ENCODE data around the gene LTBP1. TPM values are rescaled to one million over a fixed set of nuclear protein-coding genes. Genes with fewer than 3 reads are reported as not detected.

Gene LTBP1
- polyA plus RNA-seq, 1 donor (not counting 4 experiments of a cell fraction or from before 2014, with no cell fraction given): 9.2 TPM

DNA sequence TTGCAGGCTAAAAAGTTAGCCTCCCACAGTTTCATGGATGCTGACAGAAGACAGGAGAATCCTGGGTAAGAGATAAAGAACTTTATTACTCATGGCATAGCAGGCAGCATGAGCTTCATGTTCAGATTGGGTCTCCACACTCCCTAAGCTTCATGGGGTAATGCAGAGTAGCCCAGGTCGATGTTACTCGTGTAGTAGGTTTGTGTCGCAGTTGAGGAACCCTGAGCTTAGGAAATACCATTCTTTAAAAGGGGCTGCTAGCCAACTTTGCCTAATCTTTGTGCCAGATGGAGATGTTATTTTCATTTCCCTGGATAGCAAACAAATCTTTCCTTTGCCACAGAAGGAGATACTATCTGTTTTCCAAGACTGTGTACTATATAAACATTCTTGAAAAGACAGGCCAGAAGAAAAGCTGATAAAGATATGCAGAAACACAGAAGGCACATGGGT lies 117.6 kb downstream of the LTBP1 start:
- Histone ChIP-seq H3K4me2 (ENCODE audit: control insufficient read depth, extremely low read depth, insufficient read depth, low read depth, low read length) (no peak overlapping the region), H2AFZ (ENCODE audit: control insufficient read depth, low read length) (peak overlapping the region; percentile 41), H3K4me3 (ENCODE audit: control insufficient read depth in 2 of 3, extremely low read depth in 1 of 3, insufficient read depth in 2 of 3, low read depth in 1 of 3, low read length in 3 of 3) (no peak overlapping the region), H3K36me3 (ENCODE audit: control insufficient read depth in 2 of 2, extremely low read depth in 1 of 2, insufficient read depth in 2 of 2, low read length in 2 of 2) (no peaks in the 10 kb centered on the region), H3K9ac (ENCODE audit: control insufficient read depth, extremely low read depth, insufficient read depth, low read length) (no peak overlapping the region), H3K79me2 (ENCODE audit: control insufficient read depth, insufficient read depth, low read length) (no peaks in the 10 kb centered on the region), H3K27ac (ENCODE audit: control insufficient read depth, insufficient read depth, low read length) (no peak overlapping the region), H3K9me1 (ENCODE audit: control insufficient read depth, extremely low read depth, insufficient read depth, low read length) (no peaks in the 10 kb centered on the region), H4K20me1 (ENCODE audit: control insufficient read depth, extremely low read depth, insufficient read depth, low read length) (no peaks in the 10 kb centered on the region), H3K4me1 (ENCODE audit: control insufficient read depth, extremely low read depth, insufficient read depth, low read length) (peaks cover 18% of the 10 kb centered on the region), H3K27me3 (ENCODE audit: control insufficient read depth, extremely low read depth, insufficient read depth, low read length) (no peaks in the 10 kb centered on the region), H3K9me3 (ENCODE audit: control insufficient read depth, low read depth, low read length) (no peaks in the 10 kb centered on the region)
- FAIRE-seq: peak; percentile 5
- DNase-seq (ENCODE audit: low read depth, low spot score): no peak
- dilution Hi-C loops (cut with MboI; ENCODE audit: extremely low pct_ligation_motif_present, low sequenced_read_pairs): no loop called here
- TF ChIP-seq, protein P1, sequence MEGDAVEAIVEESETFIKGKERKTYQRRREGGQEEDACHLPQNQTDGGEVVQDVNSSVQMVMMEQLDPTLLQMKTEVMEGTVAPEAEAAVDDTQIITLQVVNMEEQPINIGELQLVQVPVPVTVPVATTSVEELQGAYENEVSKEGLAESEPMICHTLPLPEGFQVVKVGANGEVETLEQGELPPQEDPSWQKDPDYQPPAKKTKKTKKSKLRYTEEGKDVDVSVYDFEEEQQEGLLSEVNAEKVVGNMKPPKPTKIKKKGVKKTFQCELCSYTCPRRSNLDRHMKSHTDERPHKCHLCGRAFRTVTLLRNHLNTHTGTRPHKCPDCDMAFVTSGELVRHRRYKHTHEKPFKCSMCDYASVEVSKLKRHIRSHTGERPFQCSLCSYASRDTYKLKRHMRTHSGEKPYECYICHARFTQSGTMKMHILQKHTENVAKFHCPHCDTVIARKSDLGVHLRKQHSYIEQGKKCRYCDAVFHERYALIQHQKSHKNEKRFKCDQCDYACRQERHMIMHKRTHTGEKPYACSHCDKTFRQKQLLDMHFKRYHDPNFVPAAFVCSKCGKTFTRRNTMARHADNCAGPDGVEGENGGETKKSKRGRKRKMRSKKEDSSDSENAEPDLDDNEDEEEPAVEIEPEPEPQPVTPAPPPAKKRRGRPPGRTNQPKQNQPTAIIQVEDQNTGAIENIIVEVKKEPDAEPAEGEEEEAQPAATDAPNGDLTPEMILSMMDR (optimal IDR thresholded peaks at IDR 0.05 in 1 of 3, IDR thresholded peaks at IDR 0.05 in 1 of 3, conservative IDR thresholded peaks at IDR 0.05 in 1 of 3; ENCODE audit: extremely low read depth in 1 of 3, insufficient read depth in 2 of 3, low read length in 3 of 3): no peak
- TF ChIP-seq EZH2 (IDR thresholded peaks at IDR 0.05; ENCODE audit: low read length): no peak

DNA sequence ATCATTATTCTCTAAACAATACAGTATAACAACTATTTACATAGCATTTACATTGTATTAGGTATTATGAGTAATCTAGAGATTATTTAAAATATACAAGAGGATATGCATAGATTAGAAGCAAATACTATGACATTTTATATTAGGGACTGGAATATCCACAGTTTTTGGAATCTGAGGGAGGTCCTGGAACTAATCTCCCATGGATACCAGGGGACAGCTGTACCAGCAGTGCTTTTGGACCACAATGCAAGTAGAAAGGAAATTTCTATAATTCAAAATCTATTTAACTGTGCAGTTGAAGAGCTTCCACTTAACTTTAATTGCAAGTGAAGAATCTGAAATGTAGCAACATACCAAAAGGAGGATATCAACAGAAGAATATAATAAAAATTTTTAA lies 120.8 kb downstream of the LTBP1 start:
- Histone ChIP-seq H3K27ac (ENCODE audit: control insufficient read depth, insufficient read depth, low read length) (no peak overlapping the region), H3K4me3 (ENCODE audit: control insufficient read depth in 2 of 3, extremely low read depth in 1 of 3, insufficient read depth in 2 of 3, low read depth in 1 of 3, low read length in 3 of 3) (no peak overlapping the region), H4K20me1 (ENCODE audit: control insufficient read depth, extremely low read depth, insufficient read depth, low read length) (no peaks in the 10 kb centered on the region), H3K9me1 (ENCODE audit: control insufficient read depth, extremely low read depth, insufficient read depth, low read length) (no peaks in the 10 kb centered on the region), H2AFZ (ENCODE audit: control insufficient read depth, low read length) (no peak overlapping the region), H3K4me1 (ENCODE audit: control insufficient read depth, extremely low read depth, insufficient read depth, low read length) (peaks cover 40% of the 10 kb centered on the region), H3K4me2 (ENCODE audit: control insufficient read depth, extremely low read depth, insufficient read depth, low read depth, low read length) (no peak overlapping the region), H3K27me3 (ENCODE audit: control insufficient read depth, extremely low read depth, insufficient read depth, low read length) (no peaks in the 10 kb centered on the region), H3K9me3 (ENCODE audit: control insufficient read depth, low read depth, low read length) (peaks cover 9% of the 10 kb centered on the region), H3K79me2 (ENCODE audit: control insufficient read depth, insufficient read depth, low read length) (no peaks in the 10 kb centered on the region), H3K9ac (ENCODE audit: control insufficient read depth, extremely low read depth, insufficient read depth, low read length) (no peak overlapping the region), H3K36me3 (ENCODE audit: control insufficient read depth in 2 of 2, extremely low read depth in 1 of 2, insufficient read depth in 2 of 2, low read length in 2 of 2) (no peaks in the 10 kb centered on the region)
- FAIRE-seq (no peak), DNase-seq (ENCODE audit: low read depth, low spot score) (no peak)
- dilution Hi-C loops (cut with MboI; ENCODE audit: extremely low pct_ligation_motif_present, low sequenced_read_pairs): no loop called here
- TF ChIP-seq, protein P1 (optimal IDR thresholded peaks at IDR 0.05 in 1 of 3, IDR thresholded peaks at IDR 0.05 in 1 of 3, conservative IDR thresholded peaks at IDR 0.05 in 1 of 3; ENCODE audit: extremely low read depth in 1 of 3, insufficient read depth in 2 of 3, low read length in 3 of 3): no peak
- no peak for TF ChIP-seq EZH2 (IDR thresholded peaks at IDR 0.05; ENCODE audit: low read length)

Data from keratinocyte (primary cell).